K562 treated with DMSO at 1 percent for 12 hours (cell line): Measurements from ENCODE around the gene TOR1AIP2. TPM values are rescaled to one million over a fixed set of nuclear protein-coding genes. Genes with fewer than 3 reads are reported as not detected.

ENCODE experiments used
- total RNA-seq: library from RNA; unstranded; fragments of 300-600 nt; gene quantifications from 2 replicates; pipeline ENCODE4 v1.2.3, GENCODE V29; 2022; ENCODE audit not compliant: insufficient read depth

The TOR1AIP2 gene
- 8.4 and 22.7 TPM in 2 replicates for total RNA-seq

DNA sequence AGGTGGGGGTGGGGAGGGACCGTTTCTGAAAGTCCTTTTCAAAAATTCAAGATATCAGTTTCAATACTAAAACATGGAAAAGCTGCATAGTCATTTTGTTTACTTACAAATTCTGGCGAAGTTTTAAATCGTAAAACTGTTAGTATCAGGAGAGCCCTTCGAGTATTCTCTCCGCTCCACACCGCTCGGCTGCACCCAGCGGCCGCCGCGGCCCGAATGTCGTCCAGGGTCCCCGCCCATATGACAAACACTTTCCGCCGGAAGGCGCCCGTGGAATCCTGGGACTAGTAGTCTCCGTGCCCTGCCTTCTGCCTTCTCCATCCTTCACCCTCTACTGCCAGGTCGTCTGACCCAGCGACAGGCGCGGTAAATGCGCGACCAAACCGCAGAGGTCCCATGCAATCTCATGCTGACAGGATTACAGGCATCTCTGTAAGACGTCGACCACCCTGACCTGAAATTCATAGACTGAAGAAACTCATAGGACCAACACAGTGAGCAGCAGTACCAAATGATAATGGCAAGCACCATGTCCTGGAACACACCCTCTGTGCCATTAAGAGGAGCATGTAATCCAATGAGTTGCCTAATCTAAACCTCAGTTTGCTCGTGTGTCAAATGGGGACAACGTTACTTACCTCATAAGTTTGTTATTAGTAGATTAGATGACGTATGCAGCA lies at the start of gene TOR1AIP2:
TOR1AIP2 (minus strand) TSS at position 218 of the 680 bp plus-strand sequence. CDS start 25,138 bp downstream, outside the sequence.

DNA sequence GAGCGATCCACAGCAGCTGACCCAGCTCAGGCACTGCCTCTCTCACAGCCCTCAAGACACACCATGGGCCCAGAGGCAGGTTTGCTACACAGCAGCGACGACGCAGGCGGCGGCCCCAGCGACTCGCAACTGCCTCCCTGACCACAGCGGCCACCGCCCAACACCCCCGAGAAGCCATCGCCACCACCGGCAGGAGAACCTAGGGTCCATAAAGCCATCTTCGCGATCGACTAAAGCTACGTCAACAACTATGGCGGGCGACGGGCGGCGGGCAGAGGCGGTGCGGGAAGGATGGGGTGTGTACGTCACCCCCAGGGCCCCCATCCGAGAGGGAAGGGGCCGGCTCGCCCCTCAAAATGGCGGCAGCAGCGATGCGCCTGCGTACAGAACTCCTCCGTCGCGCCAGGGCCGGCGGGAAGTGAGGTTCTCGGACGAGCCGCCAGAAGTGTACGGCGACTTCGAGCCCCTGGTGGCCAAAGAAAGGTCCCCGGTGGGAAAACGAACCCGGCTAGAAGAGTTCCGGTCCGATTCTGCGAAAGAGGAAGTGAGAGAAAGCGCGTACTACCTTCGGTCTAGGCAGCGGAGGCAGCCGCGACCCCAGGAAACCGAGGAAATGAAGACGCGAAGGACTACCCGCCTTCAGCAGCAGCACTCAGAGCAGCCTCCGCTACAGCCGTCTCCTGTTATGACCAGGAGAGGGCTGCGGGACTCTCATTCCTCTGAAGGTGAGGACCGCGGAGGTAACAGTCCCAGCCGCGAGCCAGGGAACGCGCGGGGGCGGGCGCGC lies 4.8 kb upstream of the TOR1AIP2 start, which contains the start of gene TOR1AIP1:
TOR1AIP1 (plus strand) TSS at position 33 of the 787 bp plus-strand sequence; CDS start at position 251, 218 bp downstream.

Other genes with a start within 250 kb of the TOR1AIP2 start
- not detected in 2 replicates for gene FAM163A, start 134.5 kb downstream of the TOR1AIP2 start, total RNA-seq
- 16.0 and 41.2 TPM in 2 replicates for gene TOR1AIP1, start 4.5 kb upstream of the TOR1AIP2 start, total RNA-seq
- 5.0 and 35.7 TPM in 2 replicates for gene CEP350, start 77.0 kb upstream of the TOR1AIP2 start, total RNA-seq